ENCODE measurements around the gene POGK.

DNA sequence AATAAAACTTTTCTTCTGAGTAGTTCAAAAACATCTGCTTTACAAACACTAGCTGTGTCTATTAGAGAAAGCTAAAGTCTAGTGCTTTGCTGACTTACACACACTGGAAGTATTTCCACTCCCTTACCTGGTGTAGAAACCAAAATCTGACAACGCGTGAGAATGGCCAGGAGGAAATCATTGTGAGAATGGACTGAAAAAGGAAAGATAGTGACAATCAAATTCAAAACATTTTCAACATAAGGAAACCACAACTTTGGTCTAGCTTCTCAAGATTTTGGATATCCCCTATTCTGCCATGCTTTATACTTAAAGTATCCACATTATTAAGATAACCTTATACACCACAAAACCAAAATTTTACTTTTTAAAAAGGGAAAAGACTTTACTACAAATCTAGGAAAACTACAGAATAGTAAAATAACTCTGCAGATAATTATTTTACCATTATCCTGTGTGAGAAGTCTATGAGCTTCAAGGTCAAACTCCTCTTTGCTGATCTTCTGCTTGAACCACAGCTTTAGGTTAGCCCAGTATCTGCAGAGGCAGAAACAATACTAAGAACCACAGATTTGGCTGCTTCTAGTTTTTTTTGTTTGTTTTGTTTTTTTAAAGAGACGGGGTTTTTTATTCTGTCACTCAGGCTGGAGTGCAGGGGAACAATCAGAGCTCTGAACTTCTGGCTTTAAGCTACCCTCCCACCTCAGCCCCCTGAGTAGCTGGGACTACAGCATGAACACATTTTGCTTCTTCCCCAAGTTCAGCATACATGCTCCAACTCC, 30.2 kb downstream of the POGK start:
- TF ChIP-seq, protein P1, sequence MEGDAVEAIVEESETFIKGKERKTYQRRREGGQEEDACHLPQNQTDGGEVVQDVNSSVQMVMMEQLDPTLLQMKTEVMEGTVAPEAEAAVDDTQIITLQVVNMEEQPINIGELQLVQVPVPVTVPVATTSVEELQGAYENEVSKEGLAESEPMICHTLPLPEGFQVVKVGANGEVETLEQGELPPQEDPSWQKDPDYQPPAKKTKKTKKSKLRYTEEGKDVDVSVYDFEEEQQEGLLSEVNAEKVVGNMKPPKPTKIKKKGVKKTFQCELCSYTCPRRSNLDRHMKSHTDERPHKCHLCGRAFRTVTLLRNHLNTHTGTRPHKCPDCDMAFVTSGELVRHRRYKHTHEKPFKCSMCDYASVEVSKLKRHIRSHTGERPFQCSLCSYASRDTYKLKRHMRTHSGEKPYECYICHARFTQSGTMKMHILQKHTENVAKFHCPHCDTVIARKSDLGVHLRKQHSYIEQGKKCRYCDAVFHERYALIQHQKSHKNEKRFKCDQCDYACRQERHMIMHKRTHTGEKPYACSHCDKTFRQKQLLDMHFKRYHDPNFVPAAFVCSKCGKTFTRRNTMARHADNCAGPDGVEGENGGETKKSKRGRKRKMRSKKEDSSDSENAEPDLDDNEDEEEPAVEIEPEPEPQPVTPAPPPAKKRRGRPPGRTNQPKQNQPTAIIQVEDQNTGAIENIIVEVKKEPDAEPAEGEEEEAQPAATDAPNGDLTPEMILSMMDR (IDR thresholded peaks at IDR 0.05; ENCODE audit: low read depth, low read length): no peak
- TF ChIP-seq EZH2phosphoT487 (IDR thresholded peaks at IDR 0.05; ENCODE audit: low read depth): no peak

Measured in OCI-LY3 (cell line).